B cell (primary cell): ENCODE data around the gene XYLT2. TPM values are rescaled to one million over a fixed set of nuclear protein-coding genes. Genes with fewer than 3 reads are reported as not detected.

Experiments
- ATAC-seq: fragments of 200-7000 bp; cut with Tn5 transposase; one replicate; pipeline ENCODE4 v1.10.0; 2021; ENCODE audit warnings: low read depth, mild to moderate bottlenecking, moderate number of reproducible peaks, moderate library complexity
- CTCF ChIA-PET: fragments of 350-600 bp; sonication (Branson Sonifier 250); formaldehyde crosslinking; loops from one replicate; lab custom pipeline; 2021; ENCODE audit warnings: antibody characterized with exemption, inconsistent platforms; lab: Charles Lee
- POLR2A ChIA-PET: fragments of 350-600 bp; sonication (Branson Sonifier 250); formaldehyde crosslinking; loops from one replicate; lab custom pipeline; 2021; ENCODE audit warnings: antibody characterized with exemption; lab: Charles Lee
- DNase-seq: peaks from one replicate; pipeline ENCODE4 v3.0.0; 2013
- H2AFZ ChIP-seq: 2 replicates; pipeline ENCODE4 v1.6.1; 2012; ENCODE audit warnings: mild to moderate bottlenecking, low read depth, low read length; ENCODE audit not compliant: insufficient read depth, poor library complexity, severe bottlenecking
- H3K27ac ChIP-seq, 2 donors: 1 replicate in 1 of 2; 2 replicates in 1 of 2; pipeline ENCODE4 v1.5.1; 2012 to 2013; ENCODE audit warnings: low read length in 2 of 2, mild to moderate bottlenecking in 2 of 2, moderate library complexity in 1 of 2
- H3K27me3 ChIP-seq, 4 experiments: fragments of 200-600 bp in 1 of 4; sonication (generic) in 1 of 4; replicated peaks in 1 of 4; 1 replicate in 2 of 4; 2 replicates in 2 of 4; pipeline versions ENCODE4 v1.6.1 to v1.7.0; 2013 to 2016; ENCODE audit warnings: low read length in 3 of 4, mild to moderate bottlenecking in 2 of 4, mixed read lengths in 1 of 4, moderate library complexity in 1 of 4; ENCODE audit not compliant: insufficient read depth in 4 of 4, control insufficient read depth in 3 of 4; ENCODE audit errors: control extremely low read depth in 1 of 4
- H3K36me3 ChIP-seq, 2 experiments: replicated peaks in 1 of 2; 1 replicate in 1 of 2; 2 replicates in 1 of 2; pipeline versions ENCODE4 v1.6.1 to v1.7.1; 2013; ENCODE audit warnings: low read length in 1 of 2; ENCODE audit not compliant: insufficient read depth in 2 of 2, control insufficient read depth in 1 of 2; ENCODE audit errors: control extremely low read depth in 1 of 2, extremely low read depth in 1 of 2
- H3K4me1 ChIP-seq, 2 donors: fragments of 200-600 bp in 1 of 2; sonication (generic) in 1 of 2; 1 replicate in 1 of 2; 2 replicates in 1 of 2; pipeline versions ENCODE4 v1.5.1 to v1.6.1; 2013 to 2017; ENCODE audit warnings: low read length in 2 of 2; ENCODE audit not compliant: control insufficient read depth in 2 of 2, insufficient read depth in 2 of 2
- H3K4me2 ChIP-seq: replicated peaks from 2 replicates; pipeline ENCODE3; 2012; ENCODE audit warnings: mild to moderate bottlenecking, low read depth, low read length; ENCODE audit not compliant: poor library complexity, severe bottlenecking
- H3K4me3 ChIP-seq, 5 experiments: fragments of 200-600 bp in 1 of 5; sonication (generic) in 1 of 5; 1 replicate in 3 of 5; 2 replicates in 2 of 5; pipeline versions ENCODE4 v1.5.1 to v1.7.0; 2011 to 2016; ENCODE audit warnings: low read length in 4 of 5, mild to moderate bottlenecking in 4 of 5, low read depth in 2 of 5, control low read depth in 1 of 5, moderate library complexity in 1 of 5; ENCODE audit not compliant: insufficient read depth in 1 of 5; ENCODE audit errors: control extremely low read depth in 1 of 5, extremely low read depth in 1 of 5
- H3K79me2 ChIP-seq: fragments of 200-600 bp; sonication (generic); one replicate; pipeline ENCODE4 v1.6.0; 2016; ENCODE audit warnings: low read length; ENCODE audit not compliant: control insufficient read depth, insufficient read depth
- H3K9ac ChIP-seq: fragments of 200-600 bp; sonication (generic); 2 replicates; pipeline ENCODE4 v1.6.1; 2017; ENCODE audit warnings: mild to moderate bottlenecking, low read length, moderate library complexity
- H3K9me3 ChIP-seq, 3 donors: one replicate each; pipeline versions ENCODE4 v1.6.1 to v1.7.1; 2013; ENCODE audit warnings: low read length in 2 of 3; ENCODE audit not compliant: control insufficient read depth in 2 of 3, insufficient read depth in 1 of 3; ENCODE audit errors: control extremely low read depth in 1 of 3
- H4K20me1 ChIP-seq: 2 replicates; pipeline ENCODE4 v1.6.0; 2012; ENCODE audit warnings: mild to moderate bottlenecking, low read length; ENCODE audit not compliant: insufficient read depth, control insufficient read depth, poor library complexity, severe bottlenecking
- H3K27ac Mint-ChIP-seq: one replicate; pipeline ENCODE4 v1.8.0; 2021; ENCODE audit warnings: mixed read lengths
- H3K27me3 Mint-ChIP-seq: one replicate; pipeline ENCODE4 v1.8.0; 2021; ENCODE audit warnings: mixed read lengths
- H3K4me1 Mint-ChIP-seq: one replicate; pipeline ENCODE4 v1.8.0; 2021; ENCODE audit warnings: mixed read lengths
- H3K4me3 Mint-ChIP-seq: one replicate; pipeline ENCODE4 v1.8.0; 2021; ENCODE audit warnings: mixed read lengths
- H3K9me3 Mint-ChIP-seq: one replicate; pipeline ENCODE4 v1.8.0; 2022; ENCODE audit warnings: mixed read lengths; ENCODE audit not compliant: insufficient read depth
- CTCF ChIP-seq: fragments of 200-600 bp; IDR thresholded peaks from one replicate; pipeline ENCODE4 v1.8.0; 2022; ENCODE audit warnings: antibody characterized with exemption, mild to moderate bottlenecking
- EZH2 ChIP-seq: IDR thresholded peaks from 2 replicates; pipeline ENCODE4 v1.6.1; 2012; ENCODE audit warnings: borderline replicate concordance, low read depth, mild to moderate bottlenecking, moderate library complexity, low read length; ENCODE audit not compliant: insufficient read depth, poor library complexity, severe bottlenecking
- WGBS: methylation state at CpG from one replicate; pipeline ENCODE4 v1.1.5; 2013; ENCODE audit warnings: missing lambda C conversion rate; ENCODE audit not compliant: insufficient coverage; 5-methylcytosine and 5-hydroxymethylcytosine counted together
- intact Hi-C: fragments of 100-400 bp; cut with micrococcal nuclease; formaldehyde crosslinking; loops from one replicate; pipeline ENCODE4 v1.10.0; 2022
- polyA plus RNA-seq: library from polyadenylated mRNA; depleted of rRNA; stranded (reverse); fragments of >200 nt; gene quantifications from 2 replicates; pipeline ENCODE4 v1.2.3, GENCODE V29; 2012
- total RNA-seq, 2 donors: library from RNA; stranded (reverse); fragments of 120-200 nt in 1 of 2; gene quantifications; 1 replicate in 1 of 2; 2 replicates in 1 of 2; pipeline versions ENCODE4 v1.2.3 to v1.2.4, GENCODE V29; 2013 to 2022

The XYLT2 gene
- total and polyA plus RNA-seq, 2 donors (not counting 1 experiment from before 2014, with no cell fraction given): 21.5 to 29.9 TPM

DNA sequence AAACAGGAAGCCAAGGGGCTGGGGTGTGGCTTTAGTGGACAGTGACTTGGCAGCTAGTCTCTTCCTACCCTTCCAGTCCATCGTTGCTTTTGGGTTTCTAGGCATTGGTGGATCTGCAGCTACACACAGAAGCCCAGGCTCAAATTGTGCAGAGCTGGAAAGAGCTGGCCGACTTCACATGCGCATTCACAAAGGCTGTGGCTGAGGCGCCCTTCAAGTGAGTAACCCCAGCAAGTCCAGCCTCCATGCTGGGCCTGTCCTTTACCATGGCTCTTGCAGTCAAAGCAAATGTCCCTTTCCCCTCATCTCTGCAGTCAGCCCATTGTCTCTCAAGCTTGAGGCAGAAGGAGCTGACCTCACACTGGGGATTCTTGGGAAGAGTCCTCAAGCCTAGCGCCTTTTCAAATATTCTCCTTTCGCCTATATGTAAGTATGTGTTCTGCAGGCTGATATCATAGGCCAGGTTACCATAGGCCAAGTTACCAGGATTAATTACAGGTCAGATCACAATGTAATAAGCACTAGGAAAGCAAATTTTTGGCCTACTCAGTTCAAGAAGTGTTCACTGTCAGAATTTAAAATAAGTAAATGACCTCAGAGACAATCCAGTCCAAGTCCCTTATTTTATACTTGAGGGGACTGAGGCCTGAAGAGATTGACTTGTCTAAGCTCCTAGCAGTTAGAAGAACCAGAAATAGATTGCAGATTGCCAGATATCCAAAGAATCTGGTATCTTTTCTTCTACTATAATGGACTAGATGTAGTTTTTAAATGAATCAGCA is 33.6 kb downstream of the XYLT2 start:
- Histone ChIP-seq H2AFZ (no peak overlapping the region), H3K27me3 (no peaks in the 10 kb centered on the region), H3K9ac (no peak overlapping the region), H3K9me3 (no peaks in the 10 kb centered on the region), H3K79me2 (no peaks in the 10 kb centered on the region), H3K36me3 (peaks cover 10 to 37% of the 10 kb centered on the region in 2 experiments), H4K20me1 (no peaks in the 10 kb centered on the region), H3K4me1 (no peaks in the 10 kb centered on the region), H3K4me3 (no peak overlapping the region), H3K4me2 (no peak overlapping the region), H3K27ac (no peak overlapping the region)
- H3K9me3 Mint-ChIP-seq: no peaks in the 10 kb centered on the region
- H3K4me1 Mint-ChIP-seq: no peaks in the 10 kb centered on the region
- ChIA-PET CTCF (interaction anchor here (1.6 to 3.3 kb wide), 2 partner anchors 17 to 21 kb away, joined by 3 to 15 read pairs; no protein-coding TSS in a partner anchor), POLR2A (no interaction called here)
- H3K4me3 Mint-ChIP-seq: no peak overlapping the region
- TF ChIP-seq EZH2 (no peak), CTCF (no peak)
- no peaks in the 10 kb centered on the region for H3K27me3 Mint-ChIP-seq
- WGBS: 97% methylated on average over 5 of the region's 6 CpGs
- intact Hi-C loops: loop anchor here (10.0 kb wide), 2 partner anchors 45 to 285 kb away; partner anchors contain the start of genes ACSF2 and PDK2
- DNase-seq (no peak), ATAC-seq (no peak)
- no peak overlapping the region for H3K27ac Mint-ChIP-seq
